Gastroesophageal sphincter (tissue), 4 donors: ENCODE results near the gene CDC42EP5. TPM values are rescaled to one million over a fixed set of nuclear protein-coding genes. Genes with fewer than 3 reads are reported as not detected.

Experiments used
- ATAC-seq: fragments of 150-250 bp; one replicate; pipeline ENCODE4 v1.9.1; 2016; ENCODE audit warnings: mild to moderate bottlenecking, moderate library complexity
- H3K27ac ChIP-seq, 4 donors: fragments of 200-600 bp; sonication (generic) in 3 of 4; 1 replicate in 3 of 4; 2 replicates in 1 of 4; pipeline ENCODE4 v1.5.1; 2016 to 2019
- H3K27me3 ChIP-seq: fragments of 200-600 bp; sonication (generic); one replicate; pipeline ENCODE4 v1.5.1; 2019
- H3K36me3 ChIP-seq, 2 donors: fragments of 200-600 bp; sonication (generic); one replicate each; pipeline ENCODE4 v1.5.1; 2019; ENCODE audit warnings: control low read depth in 1 of 2
- H3K4me1 ChIP-seq, 3 donors: fragments of 200-600 bp; sonication (generic); 1 replicate in 2 of 3; 2 replicates in 1 of 3; pipeline ENCODE4 v1.5.1; 2016 to 2019; ENCODE audit warnings: control low read depth in 2 of 3
- H3K4me3 ChIP-seq, 2 donors: fragments of 200-600 bp; sonication (generic); one replicate each; pipeline ENCODE4 v1.5.1; 2019; ENCODE audit warnings: mild to moderate bottlenecking in 1 of 2, moderate library complexity in 1 of 2
- H3K9me3 ChIP-seq, 3 donors: fragments of 200-600 bp; sonication (generic); one replicate each; pipeline ENCODE4 v1.5.1; 2017 to 2019; ENCODE audit warnings: control low read depth in 2 of 3
- EP300 ChIP-seq: sonication (generic); formaldehyde crosslinking; IDR thresholded peaks from one replicate; pipeline ENCODE4 v1.6.1; 2017; ENCODE audit warnings: antibody characterized with exemption, mild to moderate bottlenecking
- POLR2A ChIP-seq, 2 donors: fragments of 450-650 bp; IDR thresholded peaks; one replicate each; pipeline ENCODE4 v1.6.1; 2017; ENCODE audit warnings: antibody characterized with exemption in 2 of 2, mild to moderate bottlenecking in 2 of 2, moderate library complexity in 1 of 2
- POLR2AphosphoS5 ChIP-seq: sonication (generic); formaldehyde crosslinking; IDR thresholded peaks from one replicate; pipeline ENCODE4 v1.6.1; 2017; ENCODE audit warnings: antibody characterized with exemption
- WGBS, 2 donors: methylation state at CpG; one replicate each; pipeline ENCODE4 v1.1.5; 2018; ENCODE audit warnings: low coverage in 1 of 2; 5-methylcytosine and 5-hydroxymethylcytosine counted together
- total RNA-seq, 4 donors: library from RNA; depleted of rRNA; stranded (reverse); fragments of >200 nt; gene quantifications; one replicate each; pipeline ENCODE4 v1.1.0, GENCODE V29; 2016
- TF ChIP-seq, protein P1 (sequence below), 4 experiments: fragments of 200-600 bp in 2 of 4; fragments of 450-650 bp in 2 of 4; sonication (generic) in 1 of 4; IDR thresholded peaks; one replicate each; pipeline ENCODE4 v1.5.1; 2017 to 2019; ENCODE audit warnings: antibody characterized with exemption in 4 of 4, mild to moderate bottlenecking in 2 of 4, moderate library complexity in 2 of 4

Gene CDC42EP5
- total RNA-seq, 4 donors from 2014 or later = 4.2 to 24.1 (median 12.8) TPM

DNA sequence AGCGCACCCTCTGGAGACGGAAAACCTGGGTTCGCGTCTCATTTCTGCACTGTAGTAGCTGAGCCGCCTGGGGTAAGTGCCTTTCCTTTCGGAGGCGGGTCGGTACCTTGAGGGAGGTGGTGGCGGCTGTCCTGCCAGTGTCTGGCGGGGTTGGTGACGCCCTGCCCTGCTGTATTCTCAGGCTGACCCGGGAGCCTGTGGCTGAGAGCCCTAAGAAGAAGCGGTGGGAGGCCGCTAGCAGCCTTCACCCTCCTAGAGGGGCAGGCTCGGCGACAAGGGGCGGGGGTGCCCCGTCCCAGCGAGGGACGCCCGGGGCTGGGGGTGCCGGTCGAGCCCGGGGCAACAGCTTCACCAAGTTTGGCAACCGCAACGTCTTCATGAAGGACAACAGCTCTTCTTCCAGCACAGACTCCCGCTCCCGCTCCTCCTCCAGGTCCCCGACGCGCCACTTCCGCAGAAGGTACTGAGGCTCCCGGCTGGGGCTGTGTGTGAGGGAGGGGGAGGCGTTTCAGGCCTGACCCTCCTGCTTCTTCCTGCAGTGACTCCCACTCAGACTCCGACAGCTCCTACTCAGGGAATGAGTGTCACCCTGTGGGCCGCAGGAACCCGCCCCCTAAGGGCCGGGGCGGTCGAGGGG lies 17.2 kb downstream of the CDC42EP5 start:
- no peak for ATAC-seq
- no peaks in the 10 kb centered on the region for H3K9me3 ChIP-seq
- 92% methylated on average over 4 of the region's 40 CpGs; no CpG with 5 or more reads in 1 of the 2 donors for WGBS, 2 donors
- H3K36me3 ChIP-seq = peaks cover 0 to 97% of the 10 kb centered on the region in 2 donors
- no peaks in the 10 kb centered on the region for H3K27me3 ChIP-seq
- H3K27ac ChIP-seq = no peak overlapping the region
- no peak overlapping the region for H3K4me3 ChIP-seq
- TF ChIP-seq, protein P1, sequence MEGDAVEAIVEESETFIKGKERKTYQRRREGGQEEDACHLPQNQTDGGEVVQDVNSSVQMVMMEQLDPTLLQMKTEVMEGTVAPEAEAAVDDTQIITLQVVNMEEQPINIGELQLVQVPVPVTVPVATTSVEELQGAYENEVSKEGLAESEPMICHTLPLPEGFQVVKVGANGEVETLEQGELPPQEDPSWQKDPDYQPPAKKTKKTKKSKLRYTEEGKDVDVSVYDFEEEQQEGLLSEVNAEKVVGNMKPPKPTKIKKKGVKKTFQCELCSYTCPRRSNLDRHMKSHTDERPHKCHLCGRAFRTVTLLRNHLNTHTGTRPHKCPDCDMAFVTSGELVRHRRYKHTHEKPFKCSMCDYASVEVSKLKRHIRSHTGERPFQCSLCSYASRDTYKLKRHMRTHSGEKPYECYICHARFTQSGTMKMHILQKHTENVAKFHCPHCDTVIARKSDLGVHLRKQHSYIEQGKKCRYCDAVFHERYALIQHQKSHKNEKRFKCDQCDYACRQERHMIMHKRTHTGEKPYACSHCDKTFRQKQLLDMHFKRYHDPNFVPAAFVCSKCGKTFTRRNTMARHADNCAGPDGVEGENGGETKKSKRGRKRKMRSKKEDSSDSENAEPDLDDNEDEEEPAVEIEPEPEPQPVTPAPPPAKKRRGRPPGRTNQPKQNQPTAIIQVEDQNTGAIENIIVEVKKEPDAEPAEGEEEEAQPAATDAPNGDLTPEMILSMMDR (IDR thresholded peaks at IDR 0.05) = no peak
- no peak for TF ChIP-seq EP300
- TF ChIP-seq POLR2AphosphoS5 = no peak
- no peak for TF ChIP-seq POLR2A (IDR thresholded peaks at IDR 0.05)
- peaks cover 2 to 65% (median 12%) of the 10 kb centered on the region in 3 donors for H3K4me1 ChIP-seq

DNA sequence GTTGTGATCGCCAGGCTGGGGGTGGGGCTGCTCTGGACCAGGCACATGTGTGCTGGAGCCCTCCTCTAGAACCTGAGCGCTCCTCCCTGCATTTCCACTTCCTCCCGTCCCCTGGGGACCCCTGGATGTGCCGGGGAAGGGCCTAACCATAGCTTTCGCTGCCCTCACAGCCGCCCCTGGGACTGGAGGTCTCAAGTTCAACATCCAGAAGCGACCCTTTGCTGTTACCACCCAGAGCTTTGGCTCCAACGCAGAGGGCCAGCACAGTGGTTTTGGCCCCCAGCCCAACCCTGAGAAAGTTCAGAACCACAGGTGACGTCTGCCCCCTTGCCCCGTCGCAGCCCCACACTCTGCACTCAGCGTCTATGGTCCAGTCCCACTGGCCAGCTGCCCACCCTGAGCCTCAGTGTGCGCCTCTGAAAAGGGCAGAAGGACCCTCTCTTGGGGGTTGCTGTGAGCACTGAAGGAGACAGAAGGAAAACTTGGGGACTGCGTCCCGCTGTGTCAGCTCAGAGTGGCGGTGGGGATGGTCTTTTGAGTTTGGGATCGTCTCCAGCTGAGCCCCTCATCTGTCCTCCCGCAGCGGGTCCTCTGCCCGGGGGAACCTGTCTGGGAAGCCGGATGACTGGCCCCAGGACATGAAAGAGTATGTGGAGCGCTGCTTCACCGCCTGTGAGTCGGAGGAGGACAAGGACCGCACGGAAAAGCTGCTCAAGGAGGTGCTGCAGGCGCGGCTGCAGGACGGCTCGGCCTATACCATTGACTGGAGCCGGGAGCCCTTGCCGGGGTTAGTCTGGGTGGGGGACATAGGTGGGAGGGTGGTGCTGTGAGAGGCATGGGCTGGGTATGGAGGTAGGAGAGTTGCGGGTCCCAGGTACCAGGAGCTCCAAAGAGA lies 18.1 kb downstream of the CDC42EP5 start:
- H3K9me3 ChIP-seq = no peaks in the 10 kb centered on the region
- TF ChIP-seq POLR2A (IDR thresholded peaks at IDR 0.05) (no peak), POLR2AphosphoS5 (no peak), EP300 (no peak)
- TF ChIP-seq, protein P1 (IDR thresholded peaks at IDR 0.05) = no peak
- peaks cover 0 to 89% of the 10 kb centered on the region in 2 donors for H3K36me3 ChIP-seq
- no peak for ATAC-seq
- H3K27me3 ChIP-seq = no peaks in the 10 kb centered on the region
- H3K4me3 ChIP-seq = no peak overlapping the region
- no peak overlapping the region for H3K27ac ChIP-seq
- peaks cover 3 to 65% (median 21%) of the 10 kb centered on the region in 3 donors for H3K4me1 ChIP-seq
- WGBS, 2 donors = 83 to 95% methylated on average over 3 to 5 of the region's 33 CpGs

DNA sequence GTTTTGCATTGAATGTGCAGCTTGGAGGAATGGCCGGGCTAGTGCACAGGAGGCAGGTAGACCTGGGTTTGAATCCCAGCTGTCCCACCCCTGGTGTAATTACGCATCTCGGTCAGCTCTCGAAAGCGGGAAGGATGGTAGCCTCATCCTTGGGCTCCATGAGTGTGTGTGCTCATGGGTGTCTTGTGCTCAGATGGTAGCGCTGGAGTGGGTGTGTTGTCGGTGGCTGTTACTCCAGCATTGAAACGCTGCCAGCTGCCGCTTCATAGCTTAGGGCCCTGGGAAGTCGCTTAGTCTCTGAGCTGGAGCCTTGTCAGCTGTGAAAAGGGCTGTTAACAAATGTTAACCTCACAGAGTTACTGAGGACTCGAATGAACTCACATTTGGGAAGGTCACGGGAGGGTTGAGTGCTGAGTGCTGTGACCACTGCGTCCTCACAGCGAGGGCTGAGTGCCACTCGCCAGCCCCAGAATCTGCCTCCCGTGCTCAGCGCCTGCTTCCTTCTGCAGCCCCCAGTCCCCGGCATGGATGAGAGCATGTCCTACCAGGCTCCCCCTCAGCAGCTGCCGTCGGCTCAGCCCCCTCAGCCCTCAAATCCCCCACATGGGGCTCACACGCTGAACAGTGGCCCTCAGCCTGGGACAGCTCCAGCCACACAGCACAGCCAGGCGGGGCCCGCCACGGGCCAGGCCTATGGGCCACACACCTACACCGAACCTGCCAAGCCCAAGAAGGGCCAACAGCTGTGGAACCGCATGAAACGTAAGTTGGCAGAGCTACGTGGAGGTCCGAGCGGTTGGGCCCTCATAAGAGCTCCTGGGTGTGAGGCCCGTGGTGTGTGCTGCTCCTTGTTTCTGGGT lies 18.9 kb downstream of the CDC42EP5 start:
- Histone ChIP-seq H3K36me3 (peaks cover 0 to 80% of the 10 kb centered on the region in 2 donors), H3K4me3 (no peak overlapping the region), H3K4me1 (peaks cover 3 to 61% (median 22%) of the 10 kb centered on the region in 3 donors), H3K27ac (no peak overlapping the region), H3K9me3 (no peaks in the 10 kb centered on the region), H3K27me3 (no peaks in the 10 kb centered on the region)
- TF ChIP-seq EP300 = no peak
- TF ChIP-seq POLR2A (IDR thresholded peaks at IDR 0.05) = no peak
- TF ChIP-seq POLR2AphosphoS5 = no peak
- TF ChIP-seq, protein P1 (IDR thresholded peaks at IDR 0.05) = no peak
- no peak for ATAC-seq
- WGBS, 2 donors = 80 to 91% methylated on average over 1 to 7 of the region's 31 CpGs

DNA sequence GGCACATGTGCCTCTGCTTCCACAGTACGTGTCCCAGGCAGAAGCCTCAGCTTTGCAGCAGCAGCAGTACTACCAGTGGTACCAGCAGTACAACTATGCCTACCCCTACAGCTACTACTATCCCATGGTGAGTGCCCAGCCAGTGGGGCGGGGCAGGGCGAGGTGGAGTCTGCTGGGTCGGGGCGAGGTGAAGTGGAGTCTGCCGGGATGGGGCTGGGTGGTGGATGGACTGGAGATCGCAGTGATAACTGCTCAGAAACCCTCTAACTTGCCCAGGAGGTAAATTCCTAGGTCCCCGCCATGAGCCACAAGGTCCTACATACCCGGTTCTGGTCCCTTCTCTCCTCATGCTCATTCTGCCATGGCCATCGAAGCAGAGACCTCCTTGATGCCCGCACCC lies 20.5 kb downstream of the CDC42EP5 start:
- H3K27me3 ChIP-seq = no peaks in the 10 kb centered on the region

More for the DNA sequence above, 20.5 kb downstream of the CDC42EP5 start:
- no peaks in the 10 kb centered on the region for H3K9me3 ChIP-seq
- WGBS, 2 donors = 82 to 89% methylated on average over 5 to 7 of the region's 11 CpGs
- ATAC-seq = no peak
- TF ChIP-seq, protein P1 (IDR thresholded peaks at IDR 0.05) = no peak
- no peak for TF ChIP-seq POLR2A (IDR thresholded peaks at IDR 0.05)
- no peak for TF ChIP-seq EP300
- no peak for TF ChIP-seq POLR2AphosphoS5
- H3K4me1 ChIP-seq = peaks cover 3 to 59% (median 24%) of the 10 kb centered on the region in 3 donors
- peaks cover 0 to 65% of the 10 kb centered on the region in 2 donors for H3K36me3 ChIP-seq
- H3K4me3 ChIP-seq = no peak overlapping the region
- H3K27ac ChIP-seq = no peak overlapping the region
